ENCODE data around the gene S1PR3.

The S1PR3 gene

DNA sequence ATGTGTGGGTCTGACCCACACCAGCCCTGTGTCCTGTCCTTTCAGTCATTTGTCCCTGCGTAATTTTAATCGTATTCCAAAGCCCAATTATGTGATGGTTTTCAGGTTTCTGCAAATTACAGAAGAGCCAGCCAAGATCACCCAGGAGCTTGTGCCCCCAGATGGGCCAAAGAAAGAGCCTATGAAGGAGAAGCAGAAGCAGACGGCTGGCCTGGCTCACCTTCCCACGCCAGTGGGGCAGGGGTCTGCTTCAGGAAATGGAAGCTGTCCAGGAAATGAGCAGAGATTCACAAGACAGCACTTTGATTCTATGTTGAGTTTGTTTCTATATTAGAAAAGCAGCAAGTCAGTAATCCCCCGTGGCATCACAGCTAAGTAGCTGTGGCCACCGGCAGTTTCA is 11.7 kb downstream of the S1PR3 start:
- POLR2A ChIA-PET = no interaction called here
- DNase-seq (ENCODE audit: low read depth, low spot score) = no peak
- TF ChIP-seq, protein P1, sequence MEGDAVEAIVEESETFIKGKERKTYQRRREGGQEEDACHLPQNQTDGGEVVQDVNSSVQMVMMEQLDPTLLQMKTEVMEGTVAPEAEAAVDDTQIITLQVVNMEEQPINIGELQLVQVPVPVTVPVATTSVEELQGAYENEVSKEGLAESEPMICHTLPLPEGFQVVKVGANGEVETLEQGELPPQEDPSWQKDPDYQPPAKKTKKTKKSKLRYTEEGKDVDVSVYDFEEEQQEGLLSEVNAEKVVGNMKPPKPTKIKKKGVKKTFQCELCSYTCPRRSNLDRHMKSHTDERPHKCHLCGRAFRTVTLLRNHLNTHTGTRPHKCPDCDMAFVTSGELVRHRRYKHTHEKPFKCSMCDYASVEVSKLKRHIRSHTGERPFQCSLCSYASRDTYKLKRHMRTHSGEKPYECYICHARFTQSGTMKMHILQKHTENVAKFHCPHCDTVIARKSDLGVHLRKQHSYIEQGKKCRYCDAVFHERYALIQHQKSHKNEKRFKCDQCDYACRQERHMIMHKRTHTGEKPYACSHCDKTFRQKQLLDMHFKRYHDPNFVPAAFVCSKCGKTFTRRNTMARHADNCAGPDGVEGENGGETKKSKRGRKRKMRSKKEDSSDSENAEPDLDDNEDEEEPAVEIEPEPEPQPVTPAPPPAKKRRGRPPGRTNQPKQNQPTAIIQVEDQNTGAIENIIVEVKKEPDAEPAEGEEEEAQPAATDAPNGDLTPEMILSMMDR (IDR thresholded peaks at IDR 0.05; ENCODE audit: insufficient read depth, low read length, missing control alignments) = no peak
- H3K4me3 ChIP-seq (ENCODE audit: low read depth, low read length) = no peak overlapping the region
- CTCF ChIA-PET = interaction anchor here (1.0 to 6.9 kb wide), 5 partner anchors 276 to 424 kb away, joined by 3 to 103 read pairs (median 4); no protein-coding TSS in a partner anchor

DNA sequence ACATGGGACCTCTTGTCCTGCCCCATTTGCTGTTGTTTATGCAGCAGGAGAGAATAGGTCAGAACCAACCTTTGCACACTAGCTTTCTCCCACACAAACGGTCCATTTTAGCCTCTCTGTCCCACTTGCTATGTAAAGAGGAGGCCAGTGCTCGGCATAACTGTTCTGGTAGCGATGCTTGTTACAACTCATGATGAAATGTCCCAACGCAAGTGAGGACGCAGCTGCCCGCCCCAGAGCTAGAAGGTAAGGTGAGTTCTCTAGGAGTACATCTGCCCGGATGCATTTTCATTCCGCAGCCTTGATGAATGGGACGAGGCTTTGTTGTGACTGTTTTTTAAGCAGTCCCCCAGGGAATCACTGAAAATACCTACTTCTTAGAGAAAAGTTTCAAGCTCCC is 14.1 kb downstream of the S1PR3 start:
- DNase-seq (ENCODE audit: low read depth, low spot score) = no peak
- TF ChIP-seq, protein P1 (IDR thresholded peaks at IDR 0.05; ENCODE audit: insufficient read depth, low read length, missing control alignments) = no peak
- ChIA-PET CTCF (interaction anchor here (6.9 kb wide), 1 partner anchor 412 kb away, joined by 103 read pairs; no protein-coding TSS in a partner anchor), POLR2A (no interaction called here)
- H3K4me3 ChIP-seq (ENCODE audit: low read depth, low read length) = no peak overlapping the region

- POLR2A ChIA-PET = no interaction called here
- TF ChIP-seq, protein P1 (IDR thresholded peaks at IDR 0.05; ENCODE audit: insufficient read depth, low read length, missing control alignments) = no peak
- DNase-seq (ENCODE audit: low read depth, low spot score) = no peak
- CTCF ChIA-PET = interaction anchor here (6.9 kb wide), 1 partner anchor 413 kb away, joined by 103 read pairs; no protein-coding TSS in a partner anchor
- no peak overlapping the region for H3K4me3 ChIP-seq (ENCODE audit: low read depth, low read length)
Observed at GRCh38 chr9:89006267-89006666, 15.0 kb downstream of the S1PR3 start.

DNA sequence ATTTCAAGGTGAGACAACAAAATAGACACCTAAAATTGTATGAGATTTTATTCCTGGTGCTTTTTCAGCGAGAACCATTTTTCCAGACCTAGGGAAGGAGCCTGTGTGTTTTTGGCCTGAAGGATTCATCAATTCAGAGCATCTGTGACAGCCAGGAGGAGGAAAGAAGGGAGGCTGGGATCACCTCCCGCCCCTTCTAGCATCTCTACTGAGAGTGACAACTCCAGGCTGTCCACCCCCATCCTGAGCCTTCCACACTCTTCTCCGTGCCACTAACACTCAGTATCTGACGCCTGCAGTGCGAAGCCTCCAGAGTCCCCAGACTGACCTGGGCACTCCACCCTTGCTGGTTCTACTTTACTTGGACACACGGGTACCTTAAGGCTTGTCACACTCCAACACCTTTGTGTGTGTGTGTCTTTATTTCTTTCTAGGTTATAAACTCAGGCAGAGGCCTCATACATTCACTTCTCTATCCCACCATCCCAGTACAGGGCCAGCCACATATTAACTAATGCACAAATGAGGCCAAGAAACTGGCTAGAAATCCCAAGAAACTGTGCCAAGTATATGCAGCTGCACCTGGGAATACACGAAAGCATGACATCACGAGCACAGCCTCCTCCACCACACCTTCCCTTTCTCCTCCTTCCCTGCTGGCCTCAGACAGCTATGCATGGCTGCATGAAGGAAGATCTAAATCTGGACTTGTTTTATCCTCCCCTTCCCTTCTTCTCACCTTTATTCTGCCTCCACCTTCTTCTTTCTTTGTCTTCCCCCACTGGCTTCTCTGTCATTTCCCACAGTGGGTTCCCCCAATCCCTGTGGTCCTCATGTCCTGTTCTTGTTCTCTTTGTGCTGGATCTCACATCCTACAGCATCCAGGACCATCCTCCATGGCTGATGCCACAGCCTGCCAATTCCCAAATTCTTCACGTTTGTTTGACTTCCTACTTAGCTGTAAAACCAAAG is 16.0 kb downstream of the S1PR3 start:
- CTCF ChIA-PET = interaction anchor here (0.9 to 6.9 kb wide), 3 partner anchors 347 to 414 kb away, joined by 3 to 103 read pairs (median 7); no protein-coding TSS in a partner anchor
- POLR2A ChIA-PET = no interaction called here
- no peak overlapping the region for H3K4me3 ChIP-seq (ENCODE audit: low read depth, low read length)
- TF ChIP-seq, protein P1 (IDR thresholded peaks at IDR 0.05; ENCODE audit: insufficient read depth, low read length, missing control alignments) = no peak
- no peak for DNase-seq (ENCODE audit: low read depth, low spot score)

GRCh38 chr9:89008055-89008743 is 16.9 kb downstream of the S1PR3 start:
- TF ChIP-seq, protein P1 (IDR thresholded peaks at IDR 0.05; ENCODE audit: insufficient read depth, low read length, missing control alignments) = no peak
- DNase-seq (ENCODE audit: low read depth, low spot score) = no peak
- ChIA-PET POLR2A (no interaction called here), CTCF (interaction anchor here (0.8 to 2.6 kb wide), 3 partner anchors 347 to 415 kb away, joined by 3 to 7 read pairs (median 3); no protein-coding TSS in a partner anchor)
- H3K4me3 ChIP-seq (ENCODE audit: low read depth, low read length) = no peak overlapping the region

All from AG04449 (cell line).